ENCODE measurements around the gene IL17RD.
"Not testable (repeated sequence)": the region's sequence is repeated elsewhere in the genome, so short reads cannot be mapped to it uniquely, and the experiment has no call there.

The IL17RD gene

DNA sequence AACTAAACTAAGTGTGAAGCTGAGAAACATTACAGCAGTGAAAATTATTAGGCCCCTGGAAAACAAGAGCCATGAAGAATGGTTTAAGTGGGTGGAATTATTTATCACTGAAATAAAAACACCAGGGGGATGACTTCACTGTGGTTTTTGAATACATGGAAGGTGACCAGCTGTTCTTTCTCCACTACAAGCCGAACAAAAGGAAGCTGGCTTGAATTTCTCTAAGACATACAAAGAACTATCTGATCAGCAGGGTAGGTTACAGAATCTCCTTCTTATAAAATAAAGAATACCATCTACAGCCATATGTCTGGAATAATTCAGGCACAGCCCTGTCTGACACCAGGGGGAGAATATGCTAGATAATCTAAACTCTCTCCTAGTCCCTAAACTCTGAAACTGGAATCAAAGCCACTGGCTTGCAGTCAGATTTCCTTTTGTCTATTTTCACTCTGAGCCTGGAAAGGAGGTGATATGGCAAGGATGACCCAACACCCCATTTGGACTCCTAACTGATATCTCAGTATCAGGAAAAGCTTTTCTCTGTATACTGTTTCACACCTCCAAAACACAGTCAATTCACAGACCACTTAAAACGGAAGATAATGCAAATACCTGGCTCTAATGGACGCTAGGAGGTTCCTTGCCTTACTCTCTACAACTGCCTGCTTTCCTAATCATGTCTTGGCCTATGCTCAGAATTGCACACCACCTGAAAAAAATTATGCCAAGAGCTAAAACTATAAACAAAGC, 73.5 kb downstream of the IL17RD start:
- DNase-seq = no peak

DNA sequence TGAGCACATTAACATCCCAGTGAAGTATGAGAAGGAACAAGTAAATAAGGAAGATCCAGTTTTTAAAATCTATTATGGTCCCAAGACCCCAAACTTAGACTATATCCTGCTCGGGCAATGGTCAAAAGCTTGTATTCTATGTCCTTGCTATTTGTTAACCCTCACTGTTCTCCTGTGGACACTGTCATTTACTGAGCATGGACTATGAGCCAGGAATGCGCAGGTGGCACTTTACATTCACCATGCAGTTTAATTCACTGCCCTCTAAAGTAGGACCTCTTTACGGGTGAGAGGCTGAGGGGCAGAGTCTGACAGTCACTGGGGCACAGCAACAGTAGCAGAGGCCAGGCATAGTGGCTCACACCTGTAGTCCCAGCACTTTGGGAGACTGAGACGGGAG, 76.1 kb downstream of the IL17RD start:
- no peak for DNase-seq

DNA sequence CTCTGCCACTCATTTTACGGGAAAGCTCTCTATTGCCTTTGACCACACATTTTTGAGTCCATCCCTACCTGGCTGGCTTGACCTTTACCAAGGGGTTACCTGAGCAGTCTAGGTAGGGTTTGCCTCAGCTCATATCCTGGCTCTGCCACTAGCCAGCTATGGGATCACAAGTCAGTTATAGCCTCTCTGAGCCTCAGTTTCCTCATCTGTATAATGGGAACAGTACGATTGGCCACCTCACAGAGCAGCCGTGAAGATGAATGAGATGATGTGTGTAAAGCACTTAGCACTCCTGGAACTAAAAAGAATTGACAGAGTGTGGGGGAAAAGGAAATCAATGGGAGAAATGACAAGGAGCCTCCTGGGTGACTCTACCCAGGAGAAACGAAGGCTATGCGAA, 76.7 kb downstream of the IL17RD start:
- no peak for DNase-seq

DNA sequence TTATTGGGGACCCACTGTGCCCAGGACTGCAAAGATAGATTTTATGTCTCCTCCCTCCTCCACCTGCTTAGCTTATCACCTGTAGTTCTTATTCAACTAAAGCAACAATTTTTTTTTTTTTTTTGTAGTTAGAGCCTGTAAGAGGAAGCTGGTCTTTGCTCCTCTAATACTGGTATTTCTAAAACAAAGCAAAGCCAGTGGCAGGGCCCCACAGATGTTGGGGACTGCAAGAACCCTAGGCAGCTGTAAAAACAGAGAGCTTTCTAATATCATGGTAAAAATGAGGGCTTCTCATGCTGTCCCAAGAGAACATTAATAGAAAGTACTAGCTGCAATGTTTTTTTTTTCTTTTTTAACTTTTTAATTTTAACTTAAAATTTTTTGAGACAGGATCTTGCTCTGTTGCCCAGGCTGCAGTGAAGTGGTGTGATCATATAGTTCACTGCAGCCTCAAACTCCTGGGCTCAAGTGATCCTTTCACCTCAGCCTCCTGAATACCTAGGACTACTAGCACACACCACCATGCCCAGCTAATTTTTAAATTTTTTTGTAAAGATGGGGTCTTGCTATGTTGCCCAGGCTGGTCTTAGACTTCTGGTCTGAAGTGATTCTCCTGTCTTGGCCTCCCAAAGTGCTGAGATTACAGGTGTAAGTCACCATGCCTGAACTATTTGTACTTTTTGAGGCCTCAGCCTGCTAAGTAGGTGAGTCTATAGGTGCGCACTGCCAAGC, 77.6 kb downstream of the IL17RD start:
- no peak for DNase-seq

DNA sequence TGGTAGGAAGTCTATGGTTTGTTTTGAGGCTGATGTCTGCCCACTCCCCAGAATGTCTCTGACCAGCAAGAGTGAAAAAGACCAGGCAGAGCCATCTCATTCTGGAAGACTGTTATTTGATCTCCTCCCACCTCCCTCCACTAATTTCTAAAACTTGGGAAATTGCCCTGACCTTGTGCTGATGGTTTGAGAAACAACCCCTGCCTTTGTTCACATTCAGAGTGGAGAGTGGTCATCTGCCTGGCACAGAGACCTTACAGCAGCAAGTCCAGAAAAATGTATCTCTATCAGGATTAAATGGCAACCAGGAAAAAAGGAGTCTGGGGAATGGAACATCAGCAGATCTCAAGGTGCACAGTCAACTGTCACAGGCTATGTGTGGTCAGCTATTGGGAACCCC, 79.0 kb downstream of the IL17RD start:
- no peak for DNase-seq

DNA sequence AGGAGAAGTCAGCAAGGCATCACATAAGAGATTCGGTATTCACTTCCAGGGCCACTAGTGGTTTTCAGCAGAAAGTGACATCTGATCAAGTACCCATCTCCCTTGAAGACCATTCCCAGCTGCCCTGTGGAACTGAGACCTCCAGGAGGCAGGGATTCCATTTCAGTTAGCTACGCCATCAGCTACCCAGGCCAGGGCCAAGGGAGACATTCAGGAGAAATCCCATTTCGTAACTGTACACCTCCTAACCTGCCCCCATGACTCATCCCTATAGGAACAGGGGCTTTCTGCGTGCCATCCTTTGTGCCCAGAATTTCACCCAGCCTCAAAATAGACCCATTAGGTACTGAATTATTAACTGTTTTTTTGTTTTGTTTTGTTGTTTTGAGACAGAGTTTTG, 79.9 kb downstream of the IL17RD start:
- no peak for DNase-seq

DNA sequence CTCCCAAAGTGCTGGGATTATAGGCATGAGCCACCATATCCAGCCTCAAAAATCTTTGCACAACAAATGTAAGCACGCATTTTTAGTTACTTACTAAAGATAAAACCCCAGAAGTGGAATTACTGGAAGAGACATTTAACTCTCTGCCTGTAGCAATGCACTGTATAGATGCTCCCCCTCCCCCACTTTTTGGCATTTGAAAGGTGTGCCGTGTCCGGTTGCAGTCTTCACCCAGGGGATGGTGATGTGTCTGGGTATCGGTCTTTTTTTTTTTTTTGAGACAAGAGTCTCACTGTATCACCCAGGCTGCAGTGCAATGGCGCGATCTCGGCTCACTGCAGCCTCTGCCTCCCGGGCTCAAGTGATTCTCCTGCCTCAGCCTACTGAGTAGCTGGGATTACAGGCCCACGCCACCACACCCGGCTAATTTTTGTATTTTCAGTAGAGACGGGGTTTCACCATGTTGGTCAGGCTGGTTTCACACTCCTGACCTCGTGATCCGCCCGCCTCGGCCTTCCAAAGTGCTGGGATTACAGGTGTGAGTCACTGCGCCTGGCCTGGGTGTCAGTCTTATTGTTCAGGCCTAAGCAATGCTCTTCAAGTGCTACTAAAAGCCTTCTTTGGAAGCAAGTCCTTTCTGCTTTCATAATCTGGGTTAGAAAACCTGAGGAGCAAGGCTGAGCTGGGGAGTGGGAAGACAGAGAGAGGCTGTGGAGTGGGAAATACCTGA, 81.7 kb downstream of the IL17RD start:
- DNase-seq = not testable (repeated sequence)

DNA sequence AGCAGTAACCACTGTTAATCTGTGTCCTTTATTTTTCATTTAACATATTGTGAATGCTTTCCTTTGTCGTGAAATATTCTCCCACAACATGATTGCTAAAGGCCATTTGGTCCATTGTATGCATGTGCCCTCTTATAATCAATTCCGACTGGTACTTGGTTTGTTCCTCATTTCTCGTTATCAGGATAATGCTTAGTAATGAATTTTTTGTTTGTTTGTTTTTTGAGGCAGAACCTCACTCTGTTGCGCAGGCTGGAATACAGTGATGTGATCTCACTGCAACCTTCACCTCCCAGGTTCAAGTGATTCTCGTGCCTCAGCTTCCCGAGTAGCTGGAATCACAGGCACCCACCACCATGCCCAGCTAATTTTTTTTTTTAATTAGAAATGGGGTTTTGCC, 82.7 kb downstream of the IL17RD start:
- no peak for DNase-seq

DNA sequence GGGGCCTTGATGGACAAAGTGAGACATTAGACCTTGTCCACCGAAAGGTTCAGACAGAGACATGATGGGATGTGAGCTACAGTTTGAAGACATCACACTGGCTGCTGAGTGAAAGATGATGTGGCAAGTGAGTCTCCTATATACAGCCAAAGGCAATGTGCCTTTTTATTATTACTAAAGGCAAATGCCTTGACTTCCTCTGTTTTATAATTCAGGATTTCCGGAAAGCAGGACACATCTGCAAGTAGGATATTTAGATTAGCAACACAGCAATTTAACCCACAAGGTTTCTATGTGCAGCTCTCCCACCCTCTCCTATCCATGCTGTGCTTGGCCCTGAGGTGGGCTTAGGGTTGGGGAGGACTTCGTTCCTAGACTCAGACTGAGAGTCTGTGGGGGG, 84.0 kb downstream of the IL17RD start:
- DNase-seq = no peak

DNA sequence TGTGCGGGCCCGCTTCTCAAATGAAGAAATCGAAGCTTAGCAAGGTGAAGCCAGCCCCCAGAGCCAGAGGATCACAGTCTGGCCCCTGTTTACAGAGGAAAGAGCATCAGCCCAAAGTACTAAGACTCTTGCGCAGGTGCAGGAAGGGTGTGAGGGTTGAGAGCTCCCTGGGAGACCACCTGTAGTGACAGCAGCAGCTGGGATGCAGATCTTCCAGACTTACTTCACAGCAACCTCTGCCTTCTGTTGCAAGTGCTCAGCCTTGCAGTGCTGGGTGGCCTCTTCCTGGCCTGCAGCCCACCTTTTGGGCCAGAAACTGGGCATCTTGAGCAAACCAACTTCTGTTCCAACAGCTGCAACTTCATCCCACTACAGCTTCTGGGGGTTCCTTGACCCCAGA, 85.0 kb downstream of the IL17RD start:
- DNase-seq = no peak

DNA sequence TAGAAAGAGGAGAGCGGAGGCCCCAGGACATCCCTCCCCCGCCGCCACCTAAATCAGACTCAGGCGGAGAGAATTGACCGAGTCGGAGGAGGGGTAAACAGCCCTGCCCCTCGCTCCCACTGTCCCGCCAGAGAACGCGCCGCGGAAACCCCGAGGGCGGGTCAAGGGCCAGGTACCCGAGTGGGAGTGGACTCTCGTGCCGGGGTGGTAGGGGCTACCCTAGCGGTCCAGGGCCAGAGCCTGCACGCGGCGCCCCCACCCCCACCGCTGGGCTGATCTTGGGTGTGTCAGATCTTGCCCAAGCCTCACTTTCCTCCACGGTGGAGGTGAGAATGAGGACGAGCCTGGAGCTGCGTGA, 85.7 kb downstream of the IL17RD start:
- DNase-seq = no peak

DNA sequence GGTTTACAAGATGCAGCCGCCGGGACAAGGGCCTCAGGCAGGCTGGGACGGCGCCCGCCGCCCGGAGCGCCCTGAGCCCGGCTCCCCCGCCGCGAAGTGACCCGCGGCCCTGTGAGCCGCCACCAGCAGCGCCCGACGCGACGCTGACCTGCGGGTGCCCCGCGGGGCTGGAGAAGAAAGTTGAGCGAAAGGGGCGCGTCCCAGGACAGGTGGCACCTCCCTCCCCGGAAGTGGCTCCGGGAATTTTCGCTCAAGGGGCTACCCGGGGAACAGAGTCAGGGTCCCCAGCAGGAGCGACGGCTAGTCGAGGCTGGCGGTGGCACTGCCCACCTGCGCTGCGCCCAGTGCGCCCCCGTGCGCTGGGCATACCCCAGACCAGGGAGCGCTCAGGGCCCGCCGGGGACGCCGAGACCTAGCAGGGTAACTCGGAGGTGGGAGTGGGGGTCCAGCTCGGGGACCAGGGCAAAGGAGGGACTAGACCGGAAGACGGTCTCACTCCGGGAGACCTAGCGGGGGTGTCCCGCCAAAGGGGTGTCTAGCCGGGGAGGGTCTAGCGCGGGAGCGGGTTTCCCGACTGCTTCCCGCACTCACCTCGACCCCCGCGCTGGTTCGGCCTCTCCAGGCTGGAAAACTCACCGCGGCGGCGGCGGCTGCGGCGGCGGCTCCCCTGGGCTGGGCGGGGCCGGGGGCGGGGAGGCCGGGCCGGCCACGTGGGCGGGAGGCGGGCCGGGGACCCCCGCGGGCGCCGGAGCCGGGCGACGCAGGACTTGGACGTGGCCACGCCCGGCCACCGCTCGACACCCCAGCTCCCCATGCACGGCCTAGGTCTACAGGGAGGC, 86.3 kb downstream of the IL17RD start:
- no peak for DNase-seq

DNA sequence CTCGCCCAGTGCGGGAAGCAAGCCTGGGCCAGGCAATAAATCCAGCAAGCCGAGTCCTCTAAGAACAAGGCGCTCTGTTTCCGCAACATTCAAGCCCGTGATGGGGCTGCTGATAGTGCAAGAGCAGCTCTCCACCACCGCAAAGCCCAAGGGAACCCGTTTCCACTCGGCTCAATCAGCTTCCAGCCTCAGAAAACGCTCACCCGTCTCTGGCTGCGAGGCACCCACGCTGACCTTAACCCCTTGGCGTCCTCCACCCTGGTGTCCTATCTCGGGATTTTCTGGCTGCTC, 86.9 kb downstream of the IL17RD start:
- DNase-seq = peak; percentile 5 to 7

DNA sequence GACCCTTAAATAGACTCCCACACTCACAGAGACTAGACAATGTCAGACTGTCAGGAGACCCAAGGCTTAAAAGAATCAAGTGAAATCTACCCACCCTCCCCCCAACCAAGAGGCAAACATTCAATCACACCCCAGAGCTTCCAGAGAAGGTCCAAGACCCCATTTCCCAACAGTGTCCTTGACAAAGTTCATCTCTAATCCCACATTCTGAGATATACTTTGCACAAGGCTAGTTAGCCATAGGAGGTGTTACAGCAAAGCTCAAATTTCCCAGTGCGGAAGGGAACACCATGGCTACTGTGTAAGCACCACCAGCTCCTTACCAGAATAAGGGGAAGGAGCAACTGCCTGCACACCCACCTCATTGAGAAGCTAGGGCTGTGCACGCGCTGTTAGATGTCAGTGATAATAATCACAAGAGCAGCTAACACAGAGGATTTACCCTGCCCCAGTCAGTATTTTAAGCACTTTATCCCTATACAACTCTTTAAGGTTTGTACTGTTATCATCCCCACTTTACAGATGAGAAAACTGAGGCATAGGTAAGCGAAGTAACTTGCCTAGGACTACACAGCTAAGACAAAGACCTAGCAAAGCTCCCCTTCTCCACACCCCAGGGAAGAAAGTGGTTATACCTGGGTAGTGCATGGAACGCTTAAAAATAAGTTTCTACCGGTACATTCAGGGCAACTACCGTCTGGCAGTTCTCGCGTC, 87.4 kb downstream of the IL17RD start:
- DNase-seq = no peak

DNA sequence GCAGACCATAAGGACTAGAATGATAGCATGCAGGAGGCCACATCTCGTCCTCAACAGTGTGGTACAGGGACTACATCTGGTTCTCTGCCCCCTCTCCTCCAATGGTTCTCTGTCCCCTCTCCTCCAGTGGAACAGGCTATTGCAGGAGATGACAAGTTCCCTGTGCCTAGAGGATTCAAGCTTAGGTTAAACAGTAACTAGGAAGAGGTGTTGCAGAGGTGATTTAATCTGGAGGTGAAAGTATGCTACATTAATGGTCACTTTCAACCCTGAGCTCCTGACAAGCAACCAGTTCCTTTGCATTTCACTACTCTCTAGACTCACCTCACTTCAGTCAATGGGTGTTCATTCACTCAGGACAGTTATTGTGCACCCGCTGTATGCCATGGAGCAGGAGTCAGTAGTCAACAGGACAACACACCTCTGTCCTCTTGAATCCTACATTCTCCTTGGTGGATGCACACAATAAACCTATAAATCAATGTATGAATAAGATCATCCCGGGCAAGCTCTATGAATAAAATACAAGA, 88.7 kb downstream of the IL17RD start:
- DNase-seq = no peak

DNA sequence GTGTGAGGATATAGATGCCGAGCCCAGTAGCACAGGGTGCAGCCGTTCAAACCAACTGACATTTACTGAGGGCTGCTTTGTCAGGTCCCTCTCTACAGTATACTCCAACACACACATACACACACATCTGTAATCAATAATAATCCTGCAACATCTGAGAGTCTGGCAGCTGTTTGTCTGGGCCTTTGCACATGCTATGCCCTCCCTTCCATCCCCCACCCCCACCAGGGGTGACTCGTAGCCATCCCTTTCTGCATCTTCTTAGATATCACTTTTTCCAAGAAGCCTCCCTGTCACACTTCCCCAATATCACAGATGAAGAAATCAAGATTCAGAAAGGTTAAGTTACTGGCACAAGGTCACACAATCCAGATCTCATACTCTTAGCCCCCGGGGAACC, 91.0 kb downstream of the IL17RD start:
- no peak for DNase-seq

DNA sequence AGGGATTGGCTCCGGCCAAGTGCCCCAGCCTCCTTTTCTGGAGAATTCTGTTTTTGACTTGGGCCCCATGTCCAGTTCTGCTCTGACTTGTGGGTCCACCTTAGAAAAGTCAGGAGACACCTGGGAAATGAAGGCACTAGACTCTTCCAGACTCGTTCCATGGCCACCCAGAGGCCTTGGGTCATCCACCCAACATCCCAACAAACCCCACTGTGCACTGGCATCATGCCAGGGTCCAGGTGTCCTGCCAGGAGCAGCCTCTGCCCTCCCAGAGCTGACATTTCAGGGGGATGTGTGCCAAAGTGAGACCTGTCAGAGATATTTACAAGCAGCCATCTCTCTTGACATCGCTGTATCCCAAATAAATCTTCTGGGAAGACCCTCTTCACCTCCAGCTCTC, 91.5 kb downstream of the IL17RD start:
- no peak for DNase-seq

DNA sequence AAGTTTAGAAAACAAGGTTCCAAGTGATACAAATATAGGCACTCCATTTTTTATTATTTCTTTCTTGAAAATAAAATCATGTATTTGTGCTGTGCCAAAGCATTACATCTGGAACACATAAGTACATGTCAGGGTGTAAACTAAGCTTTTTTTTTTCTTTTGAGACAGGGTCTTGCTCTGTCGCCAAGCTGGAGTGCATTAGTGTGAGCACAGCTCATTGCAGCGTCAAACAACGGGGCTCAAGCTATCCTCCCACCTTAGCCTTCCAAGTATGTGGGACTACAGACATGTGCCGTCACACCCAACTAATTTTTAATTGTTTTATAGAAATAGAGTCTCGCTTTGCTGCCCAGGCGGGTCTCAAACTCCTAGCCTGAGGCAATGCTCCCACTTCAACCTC, 95.7 kb downstream of the IL17RD start:
- DNase-seq = no peak

DNA sequence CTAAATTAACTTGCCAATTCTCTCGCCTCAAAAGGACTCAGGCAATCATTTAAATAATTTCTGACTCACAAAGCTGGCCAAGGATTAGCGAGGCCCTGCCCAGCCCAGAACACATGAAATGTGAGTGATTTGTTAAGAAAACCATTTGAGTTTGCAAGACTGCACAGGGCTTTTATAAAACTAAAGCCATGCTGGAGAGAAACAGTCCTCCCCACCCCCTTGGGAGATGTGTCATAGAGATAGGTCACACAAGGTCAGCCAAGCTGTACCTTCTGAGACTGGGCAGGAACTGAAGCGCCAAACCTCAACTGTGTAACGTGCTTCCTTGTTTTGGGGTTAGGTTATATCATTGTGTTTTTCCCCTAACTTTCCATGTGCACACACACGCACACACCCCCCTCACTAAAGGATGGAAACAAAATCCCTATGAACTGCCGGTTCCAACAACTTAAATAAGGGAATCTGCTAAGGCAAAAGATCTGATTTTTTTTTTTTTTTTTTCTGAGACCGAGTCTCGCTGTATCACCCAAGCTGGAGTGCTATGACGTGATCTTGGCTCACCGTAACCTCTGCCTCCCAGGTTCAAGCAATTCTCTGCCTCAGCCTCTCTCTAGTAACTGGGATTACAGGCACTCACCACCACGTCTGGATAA, 96.6 kb downstream of the IL17RD start:
- no peak for DNase-seq

DNA sequence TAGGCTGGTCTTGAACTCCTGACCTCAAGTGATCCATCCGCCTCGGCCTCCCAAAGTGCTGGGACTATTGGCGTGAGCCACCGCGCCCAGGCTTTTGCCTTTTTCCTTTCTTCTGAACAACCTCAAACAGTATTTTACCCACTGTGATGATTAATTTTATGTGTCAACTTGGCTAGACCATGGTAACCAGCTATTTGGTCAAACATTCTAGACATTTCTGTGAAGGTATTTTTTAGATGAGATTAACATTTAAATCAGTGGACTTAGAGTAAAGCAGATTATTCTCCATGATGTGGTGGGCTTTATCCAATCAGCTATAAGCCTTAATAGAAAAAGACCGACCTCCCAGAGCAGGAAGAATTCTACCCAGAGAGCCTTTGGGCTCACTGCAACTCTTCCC, 98.7 kb downstream of the IL17RD start:
- no peak for DNase-seq

DNA sequence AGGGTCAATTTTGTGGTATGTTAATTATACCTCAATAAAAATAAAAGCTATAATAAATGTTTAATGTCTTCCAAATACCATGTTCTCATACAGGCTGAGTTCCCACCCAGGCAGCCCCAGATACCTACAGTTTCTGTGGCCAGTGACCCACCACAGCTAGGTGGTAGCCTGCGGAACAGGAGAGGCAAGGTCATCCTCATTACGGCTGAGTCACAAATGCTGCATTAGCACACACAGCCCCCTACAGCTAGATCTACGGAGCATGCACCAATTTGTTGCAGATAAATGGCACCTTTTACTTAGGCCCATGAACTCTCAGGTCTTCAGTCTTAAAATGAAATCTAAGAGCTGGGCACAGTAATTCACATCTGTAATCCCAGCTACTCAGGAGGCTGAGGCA, 99.6 kb downstream of the IL17RD start:
- no peak for DNase-seq

DNA sequence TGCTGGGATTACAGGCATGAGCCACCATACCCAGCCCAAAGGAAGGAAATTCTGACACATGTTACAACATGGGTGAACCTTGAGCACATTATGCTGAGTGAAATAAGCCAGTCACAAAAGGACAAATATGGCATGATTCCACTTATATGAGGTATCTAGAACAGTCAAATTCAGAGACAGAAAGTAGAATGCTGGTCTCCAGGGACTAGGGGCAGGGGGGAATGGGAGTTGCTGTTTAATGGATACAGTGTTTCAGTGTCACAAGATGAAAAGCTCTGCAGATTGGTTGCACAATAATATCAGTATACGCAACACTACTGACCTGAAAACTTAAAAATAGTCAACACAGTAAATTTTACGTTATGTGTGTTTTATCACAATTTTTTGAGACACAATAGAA, 100.6 kb downstream of the IL17RD start:
- DNase-seq = no peak

Measured in activated CD4-positive, alpha-beta T cell treated with anti-CD3 and anti-CD28 coated beads, Interleukin-2, amount 50 U/mL, for 4 hours (primary cell).